HG03108 (cell line): Measurements from ENCODE around the gene CACUL1.
"Not testable (repeated sequence)": the region's sequence is repeated elsewhere in the genome, so short reads cannot be mapped to it uniquely, and the experiment has no call there.

Experiments
- ATAC-seq: cut with Tn5 transposase; IDR thresholded peaks from one replicate; pipeline ENCODE4 v1.9.1; 2021; ENCODE audit warnings: moderate library complexity; ENCODE audit not compliant: unreplicated experiment

Gene CACUL1

DNA sequence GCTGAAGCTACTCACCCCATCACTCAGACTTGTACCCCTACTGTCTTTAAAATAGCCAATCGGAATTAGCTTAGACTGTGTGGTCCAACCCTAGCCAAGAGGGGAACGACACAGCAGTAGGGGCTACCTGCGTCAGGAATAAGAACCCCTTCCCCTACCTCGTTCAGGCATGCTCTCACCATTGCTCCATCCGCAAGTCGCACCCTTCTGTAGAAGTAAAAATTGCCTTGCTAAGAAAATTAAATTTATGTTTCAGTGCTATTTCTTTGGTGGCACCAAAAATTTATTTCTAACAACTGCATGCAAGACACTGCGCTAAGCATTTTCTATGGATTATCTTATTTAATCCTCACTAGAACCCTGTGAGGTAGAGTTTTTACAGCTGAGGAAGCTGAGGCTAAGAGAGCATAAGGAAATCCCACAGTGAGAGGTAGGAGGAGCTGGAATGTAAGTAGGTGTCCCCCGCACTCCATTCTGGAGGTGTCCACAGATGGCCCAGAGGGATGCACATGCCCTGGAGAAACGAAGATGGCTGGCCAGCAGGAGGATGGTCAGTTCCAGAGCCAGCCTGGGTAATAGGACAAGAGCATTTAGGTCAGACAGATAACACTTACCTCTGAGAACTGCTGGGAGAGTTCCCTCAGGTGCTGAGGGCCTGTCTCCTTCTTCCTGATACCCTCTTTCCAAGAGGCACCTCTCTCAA lies 15.3 kb upstream of the CACUL1 start:
- no peak for ATAC-seq

DNA sequence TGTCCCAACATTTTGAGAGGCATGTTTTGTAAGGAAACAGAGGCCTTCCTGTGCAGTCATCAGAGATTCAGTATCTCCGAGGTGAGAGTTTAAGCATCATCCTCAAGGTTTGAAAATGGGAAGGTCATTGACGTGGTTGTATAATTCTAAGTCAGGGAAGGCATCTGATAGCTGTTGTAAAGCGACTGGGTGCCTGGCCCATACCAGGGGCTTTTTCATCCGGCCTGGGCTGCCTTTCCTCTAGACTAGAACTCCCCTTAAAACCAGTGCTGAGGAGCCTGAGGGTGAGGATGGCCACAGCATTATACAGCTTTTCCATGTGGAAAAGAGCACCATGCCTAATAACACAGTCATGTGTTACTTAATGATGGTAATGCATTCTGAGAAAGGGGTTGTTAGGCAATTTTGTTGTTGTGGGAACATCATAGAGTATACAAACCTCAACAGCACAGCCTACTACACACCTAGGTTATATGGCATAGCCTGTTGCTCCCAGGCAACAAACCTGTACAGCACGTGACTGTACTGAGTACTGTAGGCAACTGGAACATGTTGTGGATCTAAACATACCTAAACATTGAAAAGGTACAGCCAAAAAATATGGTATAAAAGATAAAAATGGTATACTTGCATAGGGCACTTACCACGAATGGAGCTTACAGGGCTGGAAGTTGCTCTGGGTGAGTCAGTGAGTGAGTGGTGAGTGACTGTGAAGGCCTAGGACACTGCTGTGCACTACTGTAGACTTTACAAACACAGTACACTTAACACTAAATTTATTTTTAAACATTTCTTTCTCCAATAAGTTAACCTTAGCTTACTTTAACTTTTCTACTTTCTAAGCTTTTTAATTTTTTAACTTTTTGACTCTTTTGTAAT lies 13.5 kb upstream of the CACUL1 start:
- ATAC-seq: no peak

DNA sequence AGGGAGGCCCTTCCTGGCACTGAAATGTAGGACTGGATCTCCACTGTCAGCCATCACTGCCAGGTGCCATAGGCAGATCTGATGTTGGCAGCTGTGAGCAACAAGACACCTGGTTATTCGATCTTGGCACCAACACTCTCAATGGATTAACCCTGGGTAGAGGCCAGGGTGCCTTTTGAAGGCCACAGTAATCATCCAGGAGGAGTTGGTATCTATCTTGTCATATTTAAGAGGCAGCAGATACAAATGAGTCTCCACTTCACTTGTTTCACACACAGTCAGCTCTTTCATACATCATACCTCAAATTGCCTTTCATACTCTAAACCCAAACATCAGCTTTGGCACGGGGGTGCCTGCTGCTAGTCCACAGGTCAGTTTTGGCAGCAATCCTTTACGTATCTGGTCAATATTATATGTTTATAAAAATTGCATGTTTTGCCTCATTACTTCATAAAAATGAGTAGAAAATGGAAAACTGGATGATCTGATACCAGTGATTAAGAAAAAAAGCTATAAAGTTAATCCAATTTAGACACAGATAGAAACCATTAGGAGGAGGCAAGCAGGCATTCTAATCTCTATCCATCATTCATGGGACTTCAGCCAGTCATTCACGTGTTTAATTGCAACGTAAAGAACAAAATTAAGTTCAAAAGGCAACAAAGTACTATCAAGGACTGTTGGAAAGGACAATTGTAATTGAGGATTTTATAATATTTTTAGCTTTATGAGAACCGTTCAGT lies 12.7 kb upstream of the CACUL1 start:
- ATAC-seq: no peak

DNA sequence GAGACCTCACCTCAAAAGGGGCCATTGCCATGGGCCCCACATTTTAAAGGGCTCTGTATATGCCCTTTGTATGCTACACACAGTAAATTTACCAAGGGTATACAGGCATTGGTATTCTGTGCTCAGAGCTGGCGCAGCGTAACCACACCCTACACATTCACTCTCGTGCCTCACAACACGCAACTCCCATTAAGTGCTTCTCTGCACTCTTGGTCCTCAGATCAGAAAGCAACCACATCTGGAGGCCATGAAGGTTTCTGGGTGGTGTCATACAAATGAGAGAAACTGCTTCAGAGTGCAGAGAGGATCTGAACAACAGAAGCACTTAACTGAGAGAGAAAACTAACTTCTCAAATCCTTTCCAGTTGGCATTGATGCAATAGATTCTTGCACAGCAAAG lies 9.4 kb upstream of the CACUL1 start:
- ATAC-seq: no peak

DNA sequence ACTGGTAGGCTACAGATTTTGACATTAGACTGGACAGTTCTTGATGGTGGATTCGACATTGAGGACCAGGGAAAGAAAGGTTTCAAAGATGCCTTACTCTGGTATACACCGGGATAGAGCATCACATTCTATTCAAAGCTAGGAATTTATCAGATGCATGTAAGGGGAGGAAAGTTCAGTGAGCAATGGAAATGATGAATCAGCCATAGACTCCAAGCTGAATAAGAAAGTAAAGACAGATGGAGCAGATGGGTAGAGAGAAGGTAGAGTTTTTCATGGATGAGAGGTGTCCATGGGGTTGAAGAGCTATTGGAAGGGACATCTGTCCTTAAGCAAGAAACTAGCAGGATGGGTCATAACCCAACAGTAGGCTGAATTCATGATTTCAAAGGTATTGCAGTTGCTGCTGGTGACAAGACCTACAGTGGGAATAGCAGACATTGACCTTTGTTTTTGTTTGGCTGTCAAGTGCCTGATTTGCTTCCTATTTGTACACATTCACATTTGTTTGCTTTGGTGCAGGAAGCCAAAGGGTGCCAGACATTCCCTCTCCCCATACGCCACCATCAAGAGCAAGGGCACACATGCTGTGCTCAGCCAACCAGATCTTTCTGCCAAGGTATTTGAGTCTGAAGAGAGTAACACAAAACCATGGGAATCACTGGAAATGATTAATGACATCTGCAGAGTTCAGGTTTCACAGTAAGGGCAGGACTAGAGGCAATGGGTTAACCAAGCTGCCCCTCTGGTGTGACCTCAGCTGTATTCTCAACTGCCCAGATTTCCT lies 8.6 kb upstream of the CACUL1 start:
- ATAC-seq: no peak

DNA sequence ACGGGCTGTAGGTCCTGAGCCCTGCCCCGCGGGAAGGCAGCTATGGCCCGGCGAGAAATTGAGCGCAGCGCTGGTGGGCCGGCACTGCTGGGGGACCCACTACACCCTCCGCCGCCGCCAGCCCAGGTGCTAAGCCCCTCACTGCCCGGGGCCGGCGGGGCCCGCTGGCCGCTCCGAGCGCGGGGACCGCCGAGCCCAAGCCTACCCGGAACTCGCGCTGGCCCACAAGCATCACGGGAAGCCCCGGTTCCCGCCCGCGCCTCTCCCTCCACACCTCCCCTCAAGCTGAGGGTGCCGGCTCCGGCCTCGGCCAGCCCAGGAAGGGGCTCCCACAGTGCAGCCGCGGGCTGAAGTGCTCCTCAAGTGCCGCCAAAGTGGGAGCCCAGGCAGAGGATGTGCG lies 5.5 kb upstream of the CACUL1 start:
- ATAC-seq: no peak

DNA sequence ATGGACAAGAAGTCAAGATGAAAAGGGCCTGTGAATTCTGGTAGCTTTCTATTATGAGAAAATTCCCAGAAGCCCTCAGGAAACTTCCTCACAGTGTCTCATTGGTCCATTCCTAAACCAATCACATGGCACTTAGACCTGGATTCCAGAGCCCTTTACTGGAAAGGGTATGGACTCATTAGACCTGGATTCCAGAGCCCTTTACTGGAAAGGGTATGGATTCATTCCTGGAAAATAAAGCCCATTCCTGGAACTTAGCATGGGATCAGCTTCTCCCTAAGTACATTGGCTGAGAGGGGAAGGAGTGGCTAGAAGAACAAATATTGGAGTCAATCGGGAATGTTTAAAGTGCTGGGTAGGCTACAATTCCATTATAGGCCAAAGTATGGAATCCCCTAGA lies 3.7 kb upstream of the CACUL1 start:
- ATAC-seq: no peak

DNA sequence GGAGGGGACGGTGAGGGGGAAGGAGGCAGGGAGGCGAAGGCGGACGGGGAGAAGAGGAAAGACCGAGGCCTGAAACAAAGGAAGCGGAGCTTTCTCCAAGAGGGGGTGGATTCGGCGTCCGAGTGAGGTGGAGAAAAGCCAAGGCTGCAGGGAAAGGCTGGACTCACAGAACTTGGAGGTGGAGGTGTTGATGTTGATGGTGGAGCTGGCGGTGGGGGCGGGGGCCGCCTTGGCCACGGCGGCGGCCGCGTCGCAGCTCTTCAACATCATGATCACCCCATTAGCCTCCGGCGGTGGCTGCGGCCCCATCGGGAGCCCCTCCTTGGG lies 578 bp downstream of the CACUL1 start:
- peak; percentile 16 for ATAC-seq

DNA sequence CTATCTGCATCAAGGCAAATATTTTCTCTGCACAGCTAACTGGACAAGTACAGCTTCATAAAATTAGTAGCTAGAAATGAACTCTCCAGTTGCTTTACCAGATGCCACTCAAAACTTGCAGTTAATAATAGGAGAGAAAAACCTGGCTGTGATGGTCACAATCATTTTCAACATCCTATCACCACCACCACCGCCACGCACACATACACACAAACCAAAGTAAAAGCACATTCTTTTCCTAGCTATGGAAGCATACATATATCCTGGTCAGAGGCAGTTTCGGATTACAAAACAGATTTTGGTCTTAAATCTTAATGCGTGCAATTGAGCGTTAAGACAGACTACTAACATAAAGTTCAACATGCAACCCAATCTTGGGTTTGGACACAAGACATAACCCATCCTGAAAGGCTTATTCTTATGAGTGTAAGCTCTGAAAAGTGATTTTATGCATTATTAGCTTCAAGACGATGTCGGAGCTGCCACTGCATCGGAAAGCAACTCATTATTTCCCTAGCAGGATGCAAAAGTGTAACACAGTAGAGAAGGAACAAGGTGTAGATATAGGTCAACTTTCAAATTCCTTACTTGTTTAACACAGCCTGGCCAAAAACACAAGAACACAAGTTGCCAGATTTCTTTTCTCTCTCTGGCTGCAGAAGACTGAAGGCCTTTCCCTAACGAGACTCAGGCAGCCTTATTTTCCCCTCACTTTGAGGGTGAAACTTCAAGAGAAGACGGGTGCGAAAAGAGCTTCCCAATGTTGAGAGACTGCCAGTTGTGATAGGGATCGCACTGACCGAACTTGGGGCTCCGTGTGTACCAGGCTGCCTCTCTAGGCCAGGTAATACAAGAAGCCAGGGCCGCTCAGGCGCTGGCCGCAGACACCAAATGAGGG lies 1.2 kb downstream of the CACUL1 start:
- no peak for ATAC-seq

DNA sequence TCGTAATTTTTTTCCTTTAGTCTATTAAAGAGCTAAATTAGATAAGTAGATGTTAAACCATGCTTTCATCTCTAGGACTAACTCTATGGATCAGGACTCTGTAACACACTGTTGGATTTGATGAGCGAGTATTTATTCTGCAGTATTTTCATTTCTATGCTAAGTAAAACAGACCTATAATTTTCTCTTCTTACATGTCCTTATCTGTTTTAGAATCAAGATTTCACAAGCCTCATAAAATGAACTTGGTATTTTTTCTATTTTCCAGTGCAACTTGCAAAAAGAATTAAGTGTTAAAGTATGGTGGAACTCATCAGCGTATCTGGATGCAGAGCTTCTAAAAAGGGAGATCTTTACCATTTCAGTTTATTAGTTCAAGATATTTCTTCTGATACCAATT lies 2.4 kb downstream of the CACUL1 start:
- ATAC-seq: no peak

DNA sequence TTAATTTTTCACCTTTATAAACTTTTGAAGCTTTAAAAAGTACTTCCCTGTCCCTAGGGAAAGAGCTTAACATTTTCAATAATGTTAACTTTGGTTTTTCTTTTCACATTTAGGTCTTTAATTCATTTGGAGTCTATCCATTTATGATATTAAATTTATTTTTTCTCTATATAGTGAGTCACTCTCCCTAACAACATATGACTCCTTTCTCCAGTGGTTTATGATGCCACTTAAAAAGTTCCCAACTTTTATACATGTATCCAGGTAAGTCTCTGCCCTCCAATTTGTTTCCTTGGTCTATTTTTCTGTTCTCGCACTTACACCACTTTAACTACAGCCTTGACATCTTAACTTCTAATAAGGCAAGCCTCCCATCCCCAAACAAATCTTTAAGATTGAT lies 3.5 kb downstream of the CACUL1 start:
- ATAC-seq: no peak

DNA sequence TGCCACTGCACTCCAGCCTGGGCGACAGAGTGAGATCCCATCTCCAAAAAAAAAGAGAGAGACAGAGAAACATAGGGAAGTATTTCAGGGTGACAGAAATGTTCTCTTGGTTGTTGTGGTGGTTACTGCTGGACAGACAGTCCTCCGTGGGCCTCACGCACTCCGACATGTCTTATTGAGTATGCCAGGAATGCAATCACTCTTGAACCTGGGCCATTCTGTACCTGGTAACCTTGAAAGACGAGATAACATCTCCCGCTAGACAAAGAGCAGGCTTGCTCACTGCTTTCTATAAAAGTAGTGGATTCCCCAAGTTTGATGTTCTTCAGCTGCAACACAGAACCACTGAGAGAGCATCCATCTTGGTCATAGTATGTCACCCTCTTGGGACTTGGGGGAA lies 6.7 kb downstream of the CACUL1 start:
- ATAC-seq: no peak

DNA sequence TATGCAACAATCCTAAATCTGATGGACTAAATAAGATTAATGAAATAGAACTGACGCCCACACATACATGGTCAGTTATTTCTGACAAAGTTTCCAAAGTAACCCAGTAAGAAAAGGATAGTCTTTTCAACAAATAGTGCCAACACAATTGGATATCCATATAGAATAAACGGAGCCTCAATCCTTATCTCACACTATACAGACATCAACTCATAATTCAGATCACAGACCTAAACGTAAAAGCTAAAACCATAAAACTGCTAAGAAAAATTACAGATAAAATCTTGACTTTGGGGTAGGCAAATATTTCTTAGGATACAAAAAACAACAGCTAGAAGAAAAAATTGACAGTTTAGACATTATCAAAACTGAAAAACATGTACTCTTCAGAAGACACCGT lies 8.5 kb downstream of the CACUL1 start:
- no peak for ATAC-seq

DNA sequence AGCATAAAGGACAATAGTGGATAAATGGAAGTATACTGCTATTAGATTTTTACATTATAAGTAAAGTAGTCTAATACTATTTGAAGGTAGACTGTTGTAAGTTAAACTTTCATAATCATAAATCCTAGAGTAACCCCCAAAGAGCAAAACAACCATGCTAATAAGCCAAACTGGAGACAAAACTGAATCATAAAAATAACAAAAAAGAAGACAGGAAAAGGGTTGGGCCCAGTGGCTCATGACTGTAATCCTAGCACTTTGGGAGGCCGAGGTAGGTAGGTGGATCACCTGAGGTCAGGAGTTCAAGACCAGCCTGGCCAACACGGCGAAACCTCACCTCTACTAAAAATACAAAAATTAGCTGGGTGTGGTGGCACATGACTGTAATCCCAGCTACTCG lies 9.7 kb downstream of the CACUL1 start:
- ATAC-seq: no peak

DNA sequence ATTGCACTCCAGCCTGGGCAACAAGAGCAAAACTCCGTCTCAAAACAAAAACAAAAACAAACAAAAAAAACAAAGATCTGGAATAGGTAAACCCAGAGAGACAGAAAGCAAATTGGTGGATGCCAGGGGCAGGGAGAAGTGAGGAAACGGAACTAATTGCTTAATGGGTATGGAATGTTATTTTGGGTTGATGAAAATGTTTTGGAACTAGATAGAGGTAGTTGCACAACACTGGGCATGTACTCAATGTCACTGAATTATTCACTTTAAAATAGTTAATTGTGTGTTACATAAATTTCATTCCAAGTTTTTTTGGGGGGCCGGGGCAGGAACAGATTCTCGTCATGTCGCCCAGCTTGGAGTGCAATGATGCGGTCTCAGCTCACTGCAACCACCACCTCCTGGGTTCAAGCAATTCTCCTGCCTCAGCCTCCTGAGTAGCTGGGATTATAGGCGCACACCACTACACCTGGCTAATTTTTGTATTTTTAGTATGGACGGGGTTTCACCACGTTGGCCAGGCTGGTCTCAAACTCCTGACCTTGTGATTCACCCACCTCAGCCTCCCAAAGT lies 10.3 kb downstream of the CACUL1 start:
- not testable (repeated sequence) for ATAC-seq

DNA sequence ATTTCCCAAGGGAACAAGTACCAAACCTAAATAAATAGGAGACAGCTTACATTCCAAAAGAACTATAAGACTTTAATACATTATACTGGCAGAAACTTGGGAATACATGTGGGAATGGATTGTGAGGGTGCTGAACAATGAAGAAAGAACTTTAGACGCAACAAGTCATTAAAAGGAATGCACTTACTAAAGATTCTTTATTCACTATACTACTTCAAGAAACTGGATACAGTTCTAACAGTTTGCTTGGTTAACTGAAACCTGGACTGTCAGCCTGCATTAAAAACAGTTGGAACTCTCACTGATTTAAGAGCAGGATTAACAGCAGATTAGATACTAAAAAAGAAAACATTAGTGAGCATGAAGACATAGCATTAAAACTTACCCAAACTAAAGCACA lies 12.0 kb downstream of the CACUL1 start:
- no peak for ATAC-seq

DNA sequence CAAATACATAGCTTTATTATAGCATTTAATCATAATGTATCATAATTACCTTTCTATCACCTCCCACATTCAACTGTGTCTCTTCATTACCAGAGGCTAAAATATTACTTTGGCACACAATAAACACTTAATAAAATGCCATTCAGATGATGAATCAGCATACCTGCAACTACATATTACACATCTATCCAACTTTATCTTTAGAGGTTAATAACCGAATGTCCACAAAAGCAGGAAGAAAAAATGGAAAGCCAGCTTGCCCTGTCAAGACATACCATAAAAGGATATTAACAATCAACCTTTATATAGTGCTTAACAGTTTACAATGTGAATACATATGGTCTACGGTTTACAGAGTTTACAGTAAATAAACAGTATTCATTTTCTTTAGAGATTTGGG lies 12.7 kb downstream of the CACUL1 start:
- no peak for ATAC-seq

DNA sequence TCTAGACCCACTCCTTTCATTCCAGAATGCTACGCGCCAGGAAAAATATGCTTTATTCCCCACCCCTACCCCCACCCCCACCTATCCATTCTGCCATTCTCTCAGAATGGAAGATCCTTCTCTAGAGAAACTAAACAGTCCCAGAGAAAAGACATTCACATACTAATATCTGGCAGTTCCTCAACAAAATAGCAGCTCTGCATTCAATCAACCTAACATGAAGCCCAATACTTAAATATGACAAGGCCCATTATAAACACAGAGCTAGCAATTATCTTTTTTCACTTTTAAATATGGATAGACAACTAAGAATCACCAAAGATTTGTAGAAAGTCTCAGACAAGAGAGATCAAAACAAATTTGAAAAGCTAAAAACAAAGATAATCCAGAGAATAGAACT lies 16.4 kb downstream of the CACUL1 start:
- no peak for ATAC-seq

DNA sequence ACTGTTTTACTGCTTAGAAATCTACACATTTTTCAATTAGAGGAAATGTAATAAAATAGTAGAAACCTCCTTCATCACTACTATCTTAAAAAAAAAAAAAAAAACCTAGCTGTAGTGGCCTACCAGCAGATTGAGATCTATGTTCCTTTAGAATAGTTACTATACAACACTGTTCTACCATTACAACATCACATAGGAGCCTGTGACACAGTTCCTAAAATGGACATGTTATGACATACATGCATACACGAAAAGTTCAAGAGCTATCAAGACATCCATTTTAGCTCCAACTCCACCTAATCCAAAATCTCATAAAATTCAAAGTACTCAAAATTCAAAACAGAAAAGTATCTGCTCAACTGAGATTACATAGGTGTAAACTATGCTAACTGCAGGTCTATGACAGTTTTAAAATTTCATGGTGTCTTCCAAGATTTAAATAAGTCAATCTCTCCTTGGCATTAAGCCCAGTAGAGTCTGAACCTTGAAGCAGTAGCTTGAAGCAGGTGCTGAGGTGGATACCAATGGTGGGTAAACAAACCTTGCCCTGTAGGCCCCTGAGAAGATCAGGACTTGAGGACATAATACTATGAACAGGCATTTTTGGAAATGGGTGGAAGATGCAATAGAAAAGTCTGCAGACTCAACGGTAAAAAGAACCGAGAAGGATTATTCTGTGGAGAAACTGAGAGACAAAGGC lies 17.0 kb downstream of the CACUL1 start:
- ATAC-seq: no peak
